ENCODE measurements around the gene TMEM52. TPM values are rescaled to one million over a fixed set of nuclear protein-coding genes. Genes with fewer than 3 reads are reported as not detected.
A peak's percentile ranks its signal among the peaks of the same experiment; 100 is the strongest.

The TMEM52 gene
- total and polyA plus RNA-seq, 9 of the 15 experiments (the other 6 are each of a cell fraction or from before 2014, with no cell fraction given), result 0.37 to 22.5 (median 6.8) TPM

GRCh38 chr1:1959840-1960479 is 40.9 kb upstream of the TMEM52 start (continued):
- TF ChIP-seq CHD7 (IDR thresholded peaks at IDR 0.05; ENCODE audit: low read depth, low read length), result no peak
- TF ChIP-seq ZNF277 (CRISPR knock-in tag; IDR thresholded peaks at IDR 0.05; ENCODE audit: borderline replicate concordance), result no peak
- no peak for TF ChIP-seq E2F5 (CRISPR knock-in tag; IDR thresholded peaks at IDR 0.05)
- no peak for TF ChIP-seq ZNF134 (CRISPR knock-in tag; conservative IDR thresholded peaks at IDR 0.05)
- TF ChIP-seq, protein P1, sequence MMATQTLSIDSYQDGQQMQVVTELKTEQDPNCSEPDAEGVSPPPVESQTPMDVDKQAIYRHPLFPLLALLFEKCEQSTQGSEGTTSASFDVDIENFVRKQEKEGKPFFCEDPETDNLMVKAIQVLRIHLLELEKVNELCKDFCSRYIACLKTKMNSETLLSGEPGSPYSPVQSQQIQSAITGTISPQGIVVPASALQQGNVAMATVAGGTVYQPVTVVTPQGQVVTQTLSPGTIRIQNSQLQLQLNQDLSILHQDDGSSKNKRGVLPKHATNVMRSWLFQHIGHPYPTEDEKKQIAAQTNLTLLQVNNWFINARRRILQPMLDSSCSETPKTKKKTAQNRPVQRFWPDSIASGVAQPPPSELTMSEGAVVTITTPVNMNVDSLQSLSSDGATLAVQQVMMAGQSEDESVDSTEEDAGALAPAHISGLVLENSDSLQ (IDR thresholded peaks at IDR 0.05), result peak; percentile 37; the same call in 1 of the 2 replicates
- TF ChIP-seq ZBTB7A (IDR thresholded peaks at IDR 0.05; ENCODE audit: borderline replicate concordance, control insufficient read depth, low read depth, low read length), result peak; percentile 67
- TF ChIP-seq HOXB6 (CRISPR knock-in tag; IDR thresholded peaks at IDR 0.05; ENCODE audit: borderline replicate concordance), result no peak
- peak; percentile 88 for TF ChIP-seq NFIC (IDR thresholded peaks at IDR 0.05)
- TF ChIP-seq HCFC1 (IDR thresholded peaks at IDR 0.05; ENCODE audit: low read depth, low read length), result peak; percentile 26; the same call in 1 of the 2 replicates
- TF ChIP-seq ZBTB9 (CRISPR knock-in tag; IDR thresholded peaks at IDR 0.05), result no peak

All from K562 (cell line).